ENCODE data around the gene DNAI2. TPM values are rescaled to one million over a fixed set of nuclear protein-coding genes. Genes with fewer than 3 reads are reported as not detected.

Gene DNAI2
- polyA plus RNA-seq, 3 donors = 0.09 to 0.22 (median 0.15) TPM

GRCh38 chr17:74328487-74328886 is 54.5 kb downstream of the DNAI2 start:
- DNase-seq (ENCODE audit: extremely low read depth in 1 of 11, low read depth in 9 of 11, low spot score in 4 of 11) = no peak

GRCh38 chr17:74329378-74329777 is 55.3 kb downstream of the DNAI2 start:
- DNase-seq (ENCODE audit: extremely low read depth in 1 of 11, low read depth in 9 of 11, low spot score in 4 of 11) = no peak

DNA sequence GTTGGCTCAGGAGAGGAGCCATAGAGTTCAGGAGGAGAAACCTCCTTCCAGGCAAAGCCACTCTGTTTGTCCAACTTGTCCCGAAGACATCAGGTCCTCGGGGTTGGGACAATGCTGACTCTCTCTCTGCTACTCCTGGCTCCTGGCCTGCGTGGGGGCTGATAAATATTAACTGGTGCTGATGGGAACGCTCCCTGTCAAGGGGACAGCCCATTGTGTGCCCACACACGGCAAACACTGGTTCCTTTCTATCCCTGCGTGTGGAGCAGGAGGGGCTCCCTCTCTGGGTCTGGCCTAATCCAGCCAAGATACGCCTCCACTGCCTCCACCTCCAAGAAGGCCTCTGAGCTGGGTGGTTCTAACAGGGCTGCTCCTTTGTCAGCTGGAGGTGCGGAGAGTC is 56.4 kb downstream of the DNAI2 start:
- DNase-seq (ENCODE audit: extremely low read depth in 1 of 11, low read depth in 9 of 11, low spot score in 4 of 11) = no peak

DNA sequence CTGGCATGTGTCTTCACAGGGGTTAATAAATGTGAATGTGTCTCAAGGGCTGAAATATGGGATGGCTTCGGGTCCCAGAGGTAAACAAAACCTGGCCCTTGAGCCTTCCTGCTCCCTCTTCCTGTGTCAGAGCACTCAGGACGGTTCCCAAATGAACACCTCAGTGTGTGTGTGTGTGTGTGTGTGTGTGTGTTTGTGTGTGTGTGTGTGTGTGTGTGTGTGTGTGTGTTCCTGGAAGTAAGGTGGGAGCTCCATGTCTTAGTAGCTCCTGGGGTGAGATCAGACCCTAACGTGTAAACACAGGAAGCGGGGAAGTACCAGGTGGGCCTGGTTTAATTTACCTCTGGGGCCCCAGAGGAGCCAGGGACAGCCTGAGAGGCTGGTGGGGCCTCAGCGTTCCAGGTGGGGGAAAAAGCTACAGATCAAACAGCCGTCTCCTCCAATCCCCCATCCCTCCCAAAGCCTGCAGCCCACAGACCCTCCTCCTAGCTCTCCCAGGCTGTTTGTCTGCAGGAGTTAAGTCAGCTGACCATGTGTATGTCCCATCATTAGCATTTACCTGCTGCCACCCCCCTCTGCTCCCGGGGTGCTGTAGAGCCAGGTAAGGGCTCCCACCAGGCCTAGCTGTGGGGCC is 58.1 kb downstream of the DNAI2 start:
- no peak for DNase-seq (ENCODE audit: extremely low read depth in 1 of 11, low read depth in 9 of 11, low spot score in 4 of 11)

GRCh38 chr17:74332763-74333283 is 58.8 kb downstream of the DNAI2 start:
- peak in 1 of 11 donors; percentile 27 for DNase-seq (ENCODE audit: extremely low read depth in 1 of 11, low read depth in 9 of 11, low spot score in 4 of 11)

DNA sequence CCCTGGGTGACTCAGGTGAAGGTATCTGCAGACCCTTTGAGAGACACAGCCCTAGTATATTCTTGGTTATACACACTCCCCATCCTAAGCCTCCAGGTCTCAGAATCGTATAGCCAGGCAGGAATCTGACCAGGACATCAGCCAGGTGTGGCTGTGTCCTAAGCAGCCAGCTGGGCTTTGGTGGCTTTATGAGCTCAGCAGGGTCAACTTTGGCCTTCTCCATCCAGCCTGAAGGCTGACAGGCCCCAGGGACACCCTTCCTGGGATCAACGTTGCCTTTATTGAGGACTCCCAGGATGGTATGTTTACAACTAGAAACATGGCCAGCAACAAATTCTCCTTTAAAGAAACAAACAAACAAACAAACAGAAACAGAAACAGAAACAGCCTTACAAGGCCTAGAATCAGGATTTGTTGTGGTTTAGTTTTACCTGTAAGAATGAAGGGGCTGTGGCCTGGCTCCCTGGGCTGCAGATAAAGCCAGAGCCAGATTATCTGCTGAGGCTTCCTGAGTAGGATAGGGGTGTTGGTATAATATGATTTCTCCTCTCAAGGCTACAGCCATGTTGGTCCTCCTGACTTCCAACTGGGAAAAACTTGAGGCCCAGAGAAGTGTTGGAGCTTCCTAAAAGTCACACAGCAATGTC is 60.5 kb downstream of the DNAI2 start:
- DNase-seq (ENCODE audit: extremely low read depth in 1 of 11, low read depth in 9 of 11, low spot score in 4 of 11) = no peak

DNA sequence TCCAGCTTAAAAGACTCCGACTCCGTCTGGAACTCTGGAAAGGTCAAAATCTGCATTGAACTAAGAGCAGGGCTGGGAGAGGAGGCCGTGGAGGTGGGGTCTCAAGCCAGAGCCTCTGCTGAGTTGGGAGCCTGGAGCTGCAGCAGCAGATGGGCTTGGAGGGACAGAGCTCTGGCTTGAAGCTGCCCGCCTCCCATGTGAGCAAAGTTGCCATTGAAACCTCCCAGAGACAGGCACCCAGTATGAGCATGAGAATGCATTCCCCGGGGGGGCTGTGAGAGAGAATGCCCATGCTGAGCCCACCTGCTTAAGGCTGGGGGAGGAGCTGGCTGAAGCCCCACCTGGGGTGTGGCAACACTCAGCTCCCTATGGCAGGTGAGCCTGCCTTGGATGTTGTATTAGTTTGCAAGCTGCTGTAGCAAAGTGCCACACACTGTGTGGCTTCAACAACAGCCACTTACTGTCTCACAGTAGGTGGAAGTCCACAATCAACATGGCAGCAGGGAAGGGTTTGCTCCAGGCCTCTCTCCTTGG is 61.6 kb downstream of the DNAI2 start:
- DNase-seq (ENCODE audit: extremely low read depth in 1 of 11, low read depth in 9 of 11, low spot score in 4 of 11) = no peak

GRCh38 chr17:74336307-74336706 is 62.3 kb downstream of the DNAI2 start:
- DNase-seq (ENCODE audit: extremely low read depth in 1 of 11, low read depth in 9 of 11, low spot score in 4 of 11) = no peak

DNA sequence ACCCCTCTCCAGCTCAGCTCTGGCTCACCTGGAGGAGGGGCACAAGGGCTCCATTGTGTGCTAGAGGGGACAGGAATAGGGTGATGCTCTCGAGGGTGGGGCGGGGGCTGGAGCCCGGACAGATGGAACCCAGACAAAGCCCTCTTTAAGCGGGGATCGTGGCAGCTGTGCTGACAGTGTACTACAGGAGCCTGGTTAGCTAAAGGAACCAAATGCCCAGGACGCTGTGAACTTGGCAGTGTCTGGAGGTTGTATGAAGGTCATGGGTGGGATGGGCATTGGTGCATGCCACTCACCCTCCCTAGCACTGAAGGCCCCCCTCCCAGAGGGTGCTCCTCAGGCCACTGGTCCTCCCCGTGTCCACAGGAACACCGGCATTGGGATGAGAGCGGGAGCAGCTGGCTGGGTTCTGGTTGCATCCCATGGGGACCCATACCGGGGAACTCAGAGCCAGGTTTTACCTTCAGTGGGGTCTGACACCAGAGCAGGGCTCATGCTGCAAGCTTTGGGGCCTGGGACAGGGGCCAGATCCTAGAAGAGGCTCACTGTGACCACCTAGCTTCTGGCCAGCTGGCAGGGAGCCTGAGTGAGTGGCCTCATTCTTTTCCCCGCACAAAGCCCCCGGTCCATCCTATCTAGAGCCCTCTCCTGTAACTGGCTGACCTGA is 63.9 kb downstream of the DNAI2 start:
- DNase-seq (ENCODE audit: extremely low read depth in 1 of 11, low read depth in 9 of 11, low spot score in 4 of 11) = no peak

DNA sequence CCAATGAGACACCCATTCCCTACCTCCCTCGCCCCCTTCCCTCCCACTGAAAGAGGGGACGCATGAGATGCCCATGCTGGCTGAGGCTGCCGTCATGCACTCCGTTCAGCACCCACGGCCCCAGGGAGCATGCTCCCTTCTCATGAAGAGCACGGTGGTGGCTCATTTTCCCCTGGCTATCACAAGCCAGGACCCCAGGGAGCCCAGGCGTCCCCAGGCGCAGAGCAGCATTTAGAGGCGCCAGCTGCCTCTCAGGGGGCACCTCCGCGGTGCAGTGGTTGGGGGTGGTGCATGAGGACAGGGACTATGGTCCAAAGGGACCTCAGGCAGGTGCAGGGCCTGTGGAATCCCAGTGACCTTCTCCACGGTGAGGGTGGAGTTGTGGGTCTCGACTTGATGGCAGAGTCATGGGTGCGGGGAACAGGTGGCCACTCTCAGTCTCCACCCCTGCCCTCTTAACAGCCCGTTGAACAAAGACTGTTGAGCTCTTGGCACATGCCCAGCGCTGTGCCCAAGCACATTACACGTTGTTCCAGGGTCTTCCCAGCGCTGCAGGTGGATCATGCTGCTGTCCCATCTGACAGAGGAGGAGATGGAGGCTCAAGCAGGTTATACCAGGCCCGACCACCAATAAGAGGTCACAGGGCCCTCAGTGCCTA is 65.6 kb downstream of the DNAI2 start:
- DNase-seq (ENCODE audit: extremely low read depth in 1 of 11, low read depth in 9 of 11, low spot score in 4 of 11) = no peak

DNA sequence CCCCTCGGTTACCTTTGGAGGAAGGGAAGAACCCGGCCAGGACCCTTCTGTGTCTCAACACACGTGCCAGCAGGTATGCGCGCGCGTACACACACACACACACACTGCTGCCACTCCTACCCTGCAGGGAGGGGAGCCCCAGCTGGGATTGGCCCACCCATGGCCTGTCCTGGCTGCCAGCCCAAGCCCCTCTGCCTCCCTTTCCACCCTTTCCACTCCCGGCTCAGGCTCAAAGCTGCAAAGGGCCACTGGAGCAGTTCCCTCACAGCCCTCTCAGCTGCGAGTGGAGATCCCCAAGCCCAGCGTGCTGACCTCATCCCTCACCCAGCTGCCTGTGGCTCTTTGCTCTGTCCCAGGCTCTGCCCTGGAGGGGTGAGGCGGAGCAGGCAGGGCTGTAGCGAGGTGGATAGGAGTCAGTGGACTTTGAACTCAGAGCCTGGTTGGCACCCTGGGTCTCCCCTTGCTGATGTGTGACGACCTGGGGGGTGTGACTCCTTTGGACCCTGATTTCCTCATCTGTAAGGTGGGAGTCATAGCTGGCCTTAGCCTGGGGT is 66.5 kb downstream of the DNAI2 start:
- DNase-seq (ENCODE audit: extremely low read depth in 1 of 11, low read depth in 9 of 11, low spot score in 4 of 11) = no peak

- DNase-seq (ENCODE audit: extremely low read depth in 1 of 11, low read depth in 9 of 11, low spot score in 4 of 11) = no peak
Observed at GRCh38 chr17:74342224-74342623, 68.2 kb downstream of the DNAI2 start.

DNA sequence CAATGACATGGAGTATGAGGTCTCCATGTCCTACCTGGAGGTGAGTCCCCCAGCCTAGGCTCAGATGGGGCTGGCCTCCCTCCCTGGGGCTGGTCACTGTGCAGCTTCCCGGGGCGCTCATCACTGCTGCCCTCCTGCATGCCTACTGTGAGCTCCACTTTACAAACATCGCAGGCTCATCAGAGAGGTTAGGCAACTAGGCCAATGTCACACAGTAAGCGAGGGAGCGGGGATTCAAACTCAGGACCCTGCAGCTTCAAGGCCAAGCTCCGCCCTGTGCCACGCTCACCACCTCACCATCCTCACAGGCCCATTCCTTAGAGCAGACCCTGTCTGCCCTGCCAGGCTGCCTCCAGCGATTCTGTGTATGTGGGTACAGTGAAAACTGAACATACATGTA is 69.1 kb downstream of the DNAI2 start:
- DNase-seq (ENCODE audit: extremely low read depth in 1 of 11, low read depth in 9 of 11, low spot score in 4 of 11) = no peak

GRCh38 chr17:74343526-74344284 is 69.7 kb downstream of the DNAI2 start:
- no peak for DNase-seq (ENCODE audit: extremely low read depth in 1 of 11, low read depth in 9 of 11, low spot score in 4 of 11)

GRCh38 chr17:74344658-74345057 is 70.6 kb downstream of the DNAI2 start:
- DNase-seq (ENCODE audit: extremely low read depth in 1 of 11, low read depth in 9 of 11, low spot score in 4 of 11) = no peak

DNA sequence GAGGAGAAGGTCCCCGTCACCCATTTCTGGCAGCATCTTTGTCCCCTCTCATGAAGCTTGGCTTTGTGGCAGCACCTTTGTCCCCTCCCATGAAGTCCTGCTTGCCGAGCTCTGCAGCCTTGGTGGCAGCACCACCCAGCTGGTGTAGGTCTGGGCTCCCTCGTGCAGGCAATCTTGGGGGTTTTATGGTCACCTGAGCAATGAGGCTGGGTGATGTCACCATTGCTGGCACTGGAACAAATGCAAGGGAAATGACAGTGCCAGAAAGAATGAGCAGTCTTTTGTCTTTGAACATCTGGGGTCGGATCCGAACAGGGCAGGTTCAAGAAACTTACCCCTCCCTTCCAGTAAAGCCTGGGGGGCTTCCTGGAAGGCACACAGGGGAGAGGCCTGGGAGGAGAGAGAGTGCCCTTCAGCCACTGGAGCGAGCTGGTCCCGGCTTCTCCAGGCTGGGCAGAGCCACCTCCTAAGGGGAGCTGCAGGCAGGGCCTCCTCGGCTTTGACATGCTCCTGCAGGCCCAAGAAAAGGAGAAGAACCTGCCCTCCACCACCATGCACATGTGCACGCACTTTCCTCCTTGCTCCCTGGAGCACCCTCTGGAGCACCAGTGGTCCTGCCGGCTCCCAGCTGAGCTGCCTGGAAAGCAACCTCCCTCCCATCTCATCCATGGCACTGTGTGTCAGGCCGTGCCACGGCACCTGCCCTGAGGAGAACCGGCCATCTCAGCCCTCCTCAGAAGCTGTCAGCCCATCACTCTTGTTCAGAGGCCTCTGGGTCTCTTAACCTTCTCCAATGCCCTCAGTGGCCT is 71.6 kb downstream of the DNAI2 start:
- no peak for DNase-seq (ENCODE audit: extremely low read depth in 1 of 11, low read depth in 9 of 11, low spot score in 4 of 11)

- DNase-seq (ENCODE audit: extremely low read depth in 1 of 11, low read depth in 9 of 11, low spot score in 4 of 11) = no peak
Observed at GRCh38 chr17:74347646-74348045, 73.6 kb downstream of the DNAI2 start.

- DNase-seq (ENCODE audit: extremely low read depth in 1 of 11, low read depth in 9 of 11, low spot score in 4 of 11) = no peak
Observed at GRCh38 chr17:74349120-74349519, 75.1 kb downstream of the DNAI2 start.
